ENCODE data around the gene HOMER2. TPM values are rescaled to one million over a fixed set of nuclear protein-coding genes. Genes with fewer than 3 reads are reported as not detected.

HOMER2 gene
- total RNA-seq, 4 donors from 2014 or later = 3.6 to 9.8 (median 7.4) TPM

- no peak for TF ChIP-seq CTCF (IDR thresholded peaks at IDR 0.05; ENCODE audit: low read depth)
Measured at GRCh38 chr15:82892573-82892972, 59.9 kb downstream of the HOMER2 start.

- no peak for TF ChIP-seq CTCF (IDR thresholded peaks at IDR 0.05; ENCODE audit: low read depth)
Measured at GRCh38 chr15:82890995-82891390, 61.5 kb downstream of the HOMER2 start.

- no peak for TF ChIP-seq CTCF (IDR thresholded peaks at IDR 0.05; ENCODE audit: low read depth)
Measured at GRCh38 chr15:82890338-82890994, 62.1 kb downstream of the HOMER2 start.

GRCh38 chr15:82882273-82882928 is 70.1 kb downstream of the HOMER2 start:
- TF ChIP-seq CTCF (IDR thresholded peaks at IDR 0.05; ENCODE audit: low read depth) = no peak

GRCh38 chr15:82881747-82882146 is 70.8 kb downstream of the HOMER2 start:
- TF ChIP-seq CTCF (IDR thresholded peaks at IDR 0.05; ENCODE audit: low read depth) = no peak

GRCh38 chr15:82880704-82881103 is 71.8 kb downstream of the HOMER2 start:
- no peak for TF ChIP-seq CTCF (IDR thresholded peaks at IDR 0.05; ENCODE audit: low read depth)

- TF ChIP-seq CTCF (IDR thresholded peaks at IDR 0.05; ENCODE audit: low read depth) = no peak
Measured at GRCh38 chr15:82878325-82878724, 74.2 kb downstream of the HOMER2 start.

Measured in subcutaneous adipose tissue (tissue), 4 donors.